Fibroblast of skin of back (primary cell): ENCODE data around the gene RERE.
"Not testable (repeated sequence)": the region's sequence is repeated elsewhere in the genome, so short reads cannot be mapped to it uniquely, and the experiment has no call there.

ENCODE experiments used
- DNase-seq: peaks from one replicate; pipeline ENCODE4 v3.0.0-alpha.2; 2013

The RERE gene

DNA sequence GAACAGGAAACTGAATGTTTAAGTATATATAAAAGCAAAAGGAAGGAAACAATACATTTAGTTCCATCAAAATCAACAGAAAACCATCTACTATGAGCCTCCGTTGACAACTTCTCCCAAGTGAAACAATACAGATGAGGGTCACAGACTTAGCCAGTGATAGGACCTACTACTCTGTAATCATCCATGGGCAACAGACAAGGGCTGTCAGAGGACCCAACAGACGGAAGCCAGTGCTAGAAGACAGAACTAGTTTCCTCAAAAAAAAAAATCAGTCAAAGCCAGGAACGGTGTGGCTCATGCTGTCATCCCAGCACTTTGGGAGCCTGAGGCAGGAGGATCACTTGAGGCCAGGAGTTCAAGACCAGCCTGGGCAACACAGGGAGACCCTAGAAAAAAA, 20.6 kb downstream of the RERE start:
- DNase-seq: no peak

GRCh38 chr1:8794605-8795004, 22.8 kb downstream of the RERE start:
- DNase-seq: no peak

- DNase-seq: no peak
These were observed 25.6 kb downstream of the RERE start for GRCh38 chr1:8791819-8792218.

DNA sequence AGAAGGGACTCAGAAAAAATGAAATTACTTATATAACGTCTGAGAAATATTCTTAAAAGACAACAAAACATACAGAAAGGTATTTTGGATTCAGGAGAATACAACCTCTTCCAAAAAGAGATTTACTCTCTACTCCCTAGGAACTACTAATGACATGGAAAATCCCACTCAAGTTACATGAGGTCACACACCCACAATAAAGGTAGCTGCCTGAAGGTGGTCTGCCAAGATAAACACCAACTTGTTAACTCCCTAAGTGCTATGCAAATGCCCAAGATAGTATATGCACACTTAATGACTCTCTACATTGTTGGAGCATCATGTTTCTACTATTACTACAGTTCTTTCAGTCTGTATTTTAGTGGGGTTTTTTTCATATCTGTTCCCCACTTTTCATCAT, 26.5 kb downstream of the RERE start:
- DNase-seq: no peak

- DNase-seq: no peak
These were observed 27.0 kb downstream of the RERE start for GRCh38 chr1:8790478-8790877.

DNA sequence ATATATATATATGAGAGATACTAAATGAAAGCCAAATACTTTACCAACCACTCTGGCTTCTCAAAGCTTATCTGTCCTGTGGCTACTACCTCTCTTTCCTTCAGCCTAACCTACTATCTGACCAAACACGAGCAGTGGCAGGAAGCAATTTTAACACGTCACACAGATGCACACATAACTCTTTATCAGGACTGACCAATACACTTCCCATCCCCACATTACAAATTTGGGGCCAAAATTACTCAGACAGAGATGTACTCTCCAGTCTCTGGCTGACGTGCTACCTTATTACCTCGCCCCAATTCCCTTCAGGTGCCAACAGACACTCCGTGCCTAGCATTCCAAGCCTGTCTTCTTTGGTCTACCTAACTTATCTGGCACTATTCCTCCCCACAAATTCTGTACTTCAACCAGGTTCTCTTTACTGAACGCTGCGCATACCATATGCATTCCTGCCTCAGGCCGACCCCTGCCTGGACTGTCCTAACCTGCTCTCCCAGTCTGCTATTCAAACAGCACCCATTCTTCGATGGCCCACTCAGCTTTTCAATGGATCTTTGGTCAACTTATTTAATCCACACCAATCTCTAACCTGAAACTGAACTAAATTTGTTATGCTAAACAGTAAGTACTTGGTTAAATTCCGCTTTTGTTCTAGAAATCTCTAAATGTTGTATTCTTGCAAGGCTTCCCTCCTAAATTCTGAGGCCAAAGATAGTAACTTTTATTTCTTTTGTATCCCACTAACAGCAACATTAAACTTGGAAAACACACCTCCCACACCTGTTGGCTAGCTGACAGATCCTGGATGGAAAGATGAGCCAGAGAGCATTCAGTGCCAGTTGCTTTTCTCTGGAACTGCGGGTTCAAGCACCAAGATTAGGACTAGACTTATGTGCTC, 27.9 kb downstream of the RERE start:
- DNase-seq: no peak

- DNase-seq: no peak
These were observed 30.2 kb downstream of the RERE start for GRCh38 chr1:8787218-8787617.

DNA sequence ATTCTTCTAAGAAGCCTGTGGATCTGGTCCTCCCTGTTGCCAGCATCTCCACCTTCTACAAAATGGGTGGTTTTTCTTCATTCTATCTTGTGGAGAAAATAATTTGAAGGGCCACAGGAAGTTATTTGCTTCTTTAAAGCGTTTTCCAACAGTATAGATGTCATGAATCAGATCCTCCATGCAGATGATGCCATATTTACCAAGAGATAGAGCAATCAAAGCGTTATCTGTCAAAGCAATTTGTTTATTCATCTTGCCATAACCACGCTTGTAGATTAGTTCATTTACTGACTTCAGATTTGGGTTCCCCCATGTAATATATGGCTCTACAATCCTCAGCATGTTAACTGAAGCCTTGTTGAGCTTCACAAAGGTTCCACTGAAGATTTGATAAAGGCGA, 31.2 kb downstream of the RERE start:
- DNase-seq: not testable (repeated sequence)

GRCh38 chr1:8782955-8783354, 34.5 kb downstream of the RERE start:
- no peak for DNase-seq

GRCh38 chr1:8782001-8782620, 35.3 kb downstream of the RERE start:
- DNase-seq: no peak

DNA sequence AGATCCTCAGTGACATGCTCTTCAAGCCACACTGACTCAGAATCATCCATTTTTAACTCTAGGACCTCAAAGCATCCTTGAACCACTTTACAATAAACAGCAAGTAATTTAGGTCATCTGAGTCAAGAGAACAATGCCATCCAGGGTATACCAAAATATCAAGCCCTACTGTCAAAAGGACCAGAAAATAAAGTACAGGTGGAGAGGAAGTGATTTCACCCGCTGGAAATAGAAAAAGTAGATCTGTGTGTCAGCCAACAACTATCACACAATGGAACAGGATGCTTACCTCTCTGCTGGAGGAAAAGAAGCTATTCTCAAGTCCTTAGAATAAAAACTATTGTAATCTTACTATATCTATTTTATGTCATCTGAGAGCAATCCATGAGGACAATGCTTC, 37.0 kb downstream of the RERE start:
- no peak for DNase-seq

GRCh38 chr1:8777867-8778266, 39.6 kb downstream of the RERE start:
- no peak for DNase-seq

- DNase-seq: no peak
These were observed 41.3 kb downstream of the RERE start for GRCh38 chr1:8776104-8776503.

DNA sequence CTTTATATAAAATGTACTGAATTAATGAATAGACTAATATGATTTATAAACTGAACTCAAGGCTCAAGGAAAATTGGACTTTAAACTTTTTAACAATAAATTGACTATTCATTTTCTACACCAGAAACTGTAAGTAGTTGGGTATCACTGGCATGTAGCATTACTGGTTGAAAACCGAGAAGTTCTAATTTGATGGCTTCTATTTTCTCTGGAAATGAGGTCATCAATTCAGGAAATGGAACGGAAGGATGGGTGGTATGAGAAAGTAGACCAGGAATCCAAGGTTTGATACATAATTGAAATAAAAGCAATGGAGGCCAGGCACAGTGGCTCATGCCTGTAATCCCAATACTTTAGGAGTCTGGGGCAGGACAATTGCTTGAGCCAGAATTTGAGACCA, 50.4 kb downstream of the RERE start:
- peak; percentile 19 for DNase-seq

DNA sequence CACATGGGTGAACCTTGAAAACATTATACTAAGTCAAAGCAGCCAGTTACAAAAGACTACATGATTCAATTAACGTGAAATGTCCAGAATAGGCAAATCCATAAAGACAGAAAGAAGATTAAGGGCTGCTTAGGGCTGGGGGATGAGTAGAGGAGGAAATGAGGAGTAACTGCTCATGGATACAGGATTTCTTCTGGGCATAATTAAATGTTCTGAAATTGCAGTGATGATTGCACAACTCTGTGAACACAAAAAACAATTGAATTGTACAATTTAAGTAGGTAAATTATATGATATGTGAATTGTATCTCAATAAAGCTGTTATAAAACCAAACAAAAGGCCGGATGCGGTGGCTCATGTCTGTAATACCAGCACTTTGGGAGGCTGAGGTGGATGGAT, 52.2 kb downstream of the RERE start:
- DNase-seq: no peak

DNA sequence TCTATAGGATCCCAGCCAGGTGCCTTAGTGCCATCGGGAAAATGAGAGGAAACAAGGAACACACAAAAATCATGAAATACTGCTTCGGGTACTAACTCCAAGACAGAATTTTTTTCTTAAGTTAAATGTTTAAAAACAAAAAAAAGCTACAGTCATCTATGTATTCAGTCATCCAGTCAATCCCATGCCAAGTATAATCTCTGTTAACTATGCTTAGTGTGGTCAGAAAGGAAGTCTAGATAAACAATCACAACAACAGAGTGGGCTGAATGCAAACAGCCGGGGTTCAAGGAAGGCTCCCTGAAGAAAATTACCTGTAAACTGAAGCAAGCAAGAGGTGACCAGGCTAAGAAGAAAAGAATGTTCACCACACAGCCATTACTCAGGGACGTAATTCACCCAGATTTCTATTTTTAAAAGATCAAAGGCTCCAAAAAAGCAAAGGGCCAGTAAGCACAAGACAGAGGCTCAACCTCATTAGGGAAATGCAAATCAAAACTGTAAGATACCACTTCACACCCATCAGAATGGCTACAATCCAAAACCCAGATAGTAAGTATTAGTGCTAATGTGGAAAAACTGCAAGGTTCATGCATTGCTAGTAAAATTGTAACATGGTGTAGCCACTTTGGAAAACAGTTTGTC, 53.0 kb downstream of the RERE start:
- no peak for DNase-seq

GRCh38 chr1:8763888-8764287, 53.6 kb downstream of the RERE start:
- no peak for DNase-seq

DNA sequence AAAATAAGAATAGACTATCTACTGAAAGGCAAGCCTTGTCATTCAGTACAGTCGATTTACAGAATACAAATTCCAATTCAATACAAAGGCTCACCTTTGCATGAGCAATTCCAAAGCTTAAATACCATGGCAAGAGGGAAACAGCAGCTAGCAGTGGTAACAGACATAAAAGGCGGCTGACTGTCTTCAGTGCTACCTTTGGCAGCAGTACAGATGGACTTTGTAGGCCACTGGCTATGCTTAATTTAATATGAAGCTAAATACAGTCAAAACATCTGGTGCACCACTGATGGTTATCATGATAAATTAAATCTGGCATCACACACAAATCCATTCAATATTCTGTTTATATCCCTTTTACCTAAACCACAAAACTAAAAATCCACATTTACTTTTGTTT, 62.4 kb downstream of the RERE start:
- DNase-seq: no peak

DNA sequence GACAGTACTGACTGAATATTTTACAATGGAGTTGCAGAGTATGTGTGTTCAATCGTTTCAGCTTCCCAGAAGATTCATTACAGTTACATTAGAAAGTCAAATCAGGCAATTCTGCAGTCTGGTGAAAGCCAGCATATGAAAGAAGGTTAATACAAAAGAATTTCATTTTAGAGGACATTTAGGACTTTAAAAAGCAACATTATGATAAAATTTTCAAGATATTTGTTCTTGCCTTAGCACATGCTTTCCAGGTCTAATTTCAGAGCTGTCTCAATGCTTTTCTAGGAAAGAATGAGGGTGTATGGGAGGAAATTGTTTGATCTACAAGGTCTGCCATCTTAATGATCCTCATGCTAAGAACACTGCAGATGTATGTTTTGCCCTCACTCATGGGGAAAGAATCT, 63.2 kb downstream of the RERE start:
- no peak for DNase-seq

DNA sequence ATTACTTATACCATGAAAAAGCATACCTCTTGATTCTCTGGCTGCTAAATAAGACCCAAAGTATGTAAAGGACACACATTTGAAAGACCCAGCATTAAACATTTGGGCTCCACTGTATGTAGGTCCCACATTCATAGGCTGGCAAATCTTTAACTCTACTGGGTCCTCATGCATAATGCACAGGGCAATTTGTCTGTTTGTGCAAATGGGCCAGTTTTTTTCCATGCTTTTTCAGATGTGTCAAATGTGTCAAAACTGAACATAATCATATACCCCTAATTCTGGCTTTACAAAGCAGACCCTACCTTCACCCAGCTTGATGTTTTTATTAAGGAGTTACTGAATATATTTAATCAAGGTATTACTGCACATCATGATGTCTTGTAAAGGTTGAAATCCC, 63.7 kb downstream of the RERE start:
- DNase-seq: no peak

GRCh38 chr1:8752921-8753713, 64.3 kb downstream of the RERE start:
- DNase-seq: peak; percentile 11

DNA sequence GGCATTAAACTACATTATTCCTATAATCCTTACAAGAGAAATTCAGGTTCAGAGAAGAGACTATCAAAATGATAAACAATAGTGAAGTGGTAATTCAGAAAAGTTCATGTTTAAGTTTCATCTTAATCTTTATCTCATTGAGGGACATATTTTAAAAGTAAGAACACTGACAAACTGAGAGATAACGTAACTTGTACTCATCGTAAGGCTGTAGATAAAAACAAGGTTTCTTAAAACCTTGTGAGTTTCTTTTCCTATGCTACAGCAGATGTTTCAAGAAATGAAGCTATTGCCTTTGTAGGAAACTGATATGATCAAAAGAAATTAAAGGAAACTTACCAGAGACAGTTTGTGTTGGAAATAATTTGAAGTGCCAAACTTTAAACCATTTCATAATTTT, 65.0 kb downstream of the RERE start:
- DNase-seq: no peak

- DNase-seq: no peak
These were observed 65.5 kb downstream of the RERE start for GRCh38 chr1:8751984-8752383.
